HG02798 (cell line): ENCODE results near the gene TSHZ2.

Experiments
- ATAC-seq: cut with Tn5 transposase; IDR thresholded peaks from one replicate; pipeline ENCODE4 v1.9.1; 2021; ENCODE audit warnings: mild to moderate bottlenecking; ENCODE audit not compliant: unreplicated experiment, poor library complexity

The TSHZ2 gene

GRCh38 chr20:53052380-53052779 is 80.2 kb downstream of the TSHZ2 start:
- no peak for ATAC-seq

- no peak for ATAC-seq
Measured at GRCh38 chr20:53053595-53053994, 81.4 kb downstream of the TSHZ2 start.

DNA sequence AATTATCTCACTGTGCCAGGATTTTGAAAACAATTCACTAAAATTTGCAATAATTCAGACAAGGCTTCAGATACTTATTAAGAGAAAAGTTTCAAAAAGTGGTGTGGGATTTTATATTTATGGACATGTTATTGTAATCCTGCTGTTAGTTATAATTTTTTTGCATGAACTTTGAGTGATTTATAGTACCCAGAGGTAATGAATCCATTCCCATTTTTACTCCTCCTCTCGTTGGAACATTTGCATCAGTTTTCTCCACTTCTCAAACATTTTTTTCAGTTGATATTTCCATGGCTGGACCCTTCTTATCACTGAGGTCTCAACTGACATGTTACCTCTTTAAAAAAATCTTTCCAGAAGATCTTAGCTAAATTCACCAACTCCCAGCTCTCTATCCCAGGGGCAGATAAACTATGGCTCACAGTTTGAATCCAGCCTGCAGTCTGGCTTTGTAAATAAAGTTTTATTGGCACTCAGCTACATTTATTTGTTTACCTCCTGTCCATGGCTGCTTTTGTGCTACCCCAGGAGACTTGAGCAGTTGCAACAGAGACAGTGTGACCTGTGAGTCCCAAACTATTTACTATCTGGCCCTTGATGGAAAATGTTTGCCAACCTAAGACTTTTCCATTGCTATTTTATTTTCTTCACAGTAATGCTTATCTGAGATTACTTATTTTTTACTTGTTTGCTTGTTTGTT is 83.4 kb downstream of the TSHZ2 start:
- no peak for ATAC-seq

DNA sequence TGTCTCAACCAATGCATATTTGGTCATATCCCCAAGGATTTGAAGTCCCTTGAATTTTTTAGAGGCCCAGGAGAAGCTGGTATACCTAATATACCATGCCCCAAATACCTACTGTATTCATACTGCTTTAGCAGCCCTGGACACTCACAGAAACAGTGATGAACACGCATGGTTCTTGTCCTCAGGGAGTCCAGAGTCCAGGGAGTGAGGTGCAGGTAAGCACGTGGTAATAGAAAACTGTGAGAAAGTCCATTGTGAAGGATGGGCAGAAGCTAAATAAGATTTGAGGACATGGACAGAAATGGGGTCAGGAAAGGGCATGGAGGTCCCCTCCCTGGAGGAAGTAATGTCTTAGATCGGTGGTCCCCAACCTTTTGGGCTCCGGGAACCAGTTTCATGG is 85.4 kb downstream of the TSHZ2 start:
- no peak for ATAC-seq

GRCh38 chr20:53059848-53060247 is 87.7 kb downstream of the TSHZ2 start:
- ATAC-seq = no peak

- no peak for ATAC-seq
Measured at GRCh38 chr20:53061192-53062108, 89.3 kb downstream of the TSHZ2 start.

DNA sequence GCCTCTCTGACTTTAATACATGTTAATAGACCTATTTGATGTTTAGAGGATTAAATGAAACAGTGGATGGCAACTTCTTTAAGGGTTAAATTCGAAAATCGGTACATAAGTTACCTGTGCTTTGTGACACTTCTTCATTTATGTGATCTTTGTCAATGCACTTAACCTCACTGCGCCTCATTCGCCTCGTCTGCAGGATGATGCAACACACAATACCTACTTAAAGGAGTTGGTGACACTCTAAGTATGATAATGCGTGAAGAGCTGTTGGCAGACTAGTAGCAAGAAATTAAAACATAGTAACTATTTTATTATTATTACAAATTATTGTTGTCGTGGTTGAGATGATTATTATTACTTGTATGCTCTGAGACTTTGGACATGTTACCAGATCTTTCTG is 92.8 kb downstream of the TSHZ2 start:
- no peak for ATAC-seq

DNA sequence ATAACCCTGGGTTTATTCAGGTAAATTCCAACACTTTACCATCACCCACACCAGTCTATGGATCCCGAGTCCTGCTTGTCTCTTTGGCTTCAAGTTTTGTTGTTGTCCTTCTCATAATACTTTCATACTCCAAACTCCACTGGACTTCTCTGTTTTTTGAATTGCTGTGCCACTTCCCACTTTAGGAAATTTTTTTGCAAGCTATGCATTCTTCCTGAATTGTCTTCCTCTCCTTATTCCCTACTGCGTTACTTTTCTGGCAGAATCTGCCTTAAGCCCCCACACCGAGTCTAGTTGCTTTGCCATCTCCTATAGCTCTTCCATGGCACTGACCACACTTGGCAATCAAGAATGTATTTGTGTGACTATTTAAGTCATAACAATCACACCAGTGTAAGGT is 96.1 kb downstream of the TSHZ2 start:
- no peak for ATAC-seq

GRCh38 chr20:53069132-53069531 is 97.0 kb downstream of the TSHZ2 start:
- no peak for ATAC-seq

DNA sequence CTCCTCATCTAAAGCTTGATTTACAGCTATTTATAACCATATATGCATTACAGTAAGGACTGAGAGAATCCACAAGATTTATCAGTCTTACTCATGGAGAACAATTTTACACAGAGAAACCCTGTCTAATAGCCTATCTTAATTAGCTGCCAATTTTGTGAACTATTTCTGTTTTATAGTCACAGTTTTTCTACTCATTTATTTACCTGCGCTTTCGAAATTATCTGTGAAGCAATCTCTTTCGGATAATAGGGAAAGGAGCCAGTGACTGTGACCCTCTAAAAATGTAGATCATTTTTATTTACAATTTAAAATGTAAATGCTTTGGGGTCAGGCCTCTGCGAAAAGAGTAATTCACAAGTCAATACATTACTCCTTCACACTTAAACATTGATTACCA is 98.1 kb downstream of the TSHZ2 start:
- no peak for ATAC-seq

GRCh38 chr20:53070706-53071392 is 98.7 kb downstream of the TSHZ2 start:
- ATAC-seq = no peak

GRCh38 chr20:53071833-53072232 is 99.7 kb downstream of the TSHZ2 start:
- no peak for ATAC-seq

DNA sequence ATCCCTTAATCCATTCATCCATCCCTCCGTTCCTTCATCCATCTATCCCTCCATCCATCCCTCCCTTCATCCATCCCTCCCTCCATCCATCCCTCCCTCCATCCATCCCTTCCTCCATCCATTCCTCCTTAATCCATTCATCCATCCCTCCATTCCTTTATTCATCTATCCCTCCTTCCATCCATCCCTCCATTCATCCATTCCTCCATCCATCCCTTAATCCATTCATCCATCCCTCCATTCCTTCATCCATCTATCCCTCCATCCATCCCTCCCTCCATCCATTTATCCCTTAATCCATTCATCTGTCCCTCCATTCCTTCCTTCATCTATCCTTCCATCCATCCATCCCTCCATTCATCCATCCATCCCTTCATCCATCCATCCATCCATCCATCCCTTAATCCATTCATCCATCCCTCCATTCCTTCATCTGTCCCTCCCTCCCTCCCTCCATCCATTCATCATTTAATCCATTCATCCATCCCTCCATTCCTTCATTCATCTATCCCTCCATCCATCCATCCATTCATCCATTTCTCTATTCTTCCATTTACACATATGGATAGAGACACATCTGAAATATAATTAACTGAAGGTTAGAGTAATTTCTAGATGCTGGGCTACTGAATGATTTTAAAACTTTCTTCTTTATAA is 100.9 kb downstream of the TSHZ2 start:
- no peak for ATAC-seq

GRCh38 chr20:53073636-53074415 is 101.7 kb downstream of the TSHZ2 start:
- ATAC-seq = no peak

GRCh38 chr20:53074811-53075314 is 102.7 kb downstream of the TSHZ2 start:
- no peak for ATAC-seq

- no peak for ATAC-seq
Measured at GRCh38 chr20:53076668-53077067, 104.5 kb downstream of the TSHZ2 start.

DNA sequence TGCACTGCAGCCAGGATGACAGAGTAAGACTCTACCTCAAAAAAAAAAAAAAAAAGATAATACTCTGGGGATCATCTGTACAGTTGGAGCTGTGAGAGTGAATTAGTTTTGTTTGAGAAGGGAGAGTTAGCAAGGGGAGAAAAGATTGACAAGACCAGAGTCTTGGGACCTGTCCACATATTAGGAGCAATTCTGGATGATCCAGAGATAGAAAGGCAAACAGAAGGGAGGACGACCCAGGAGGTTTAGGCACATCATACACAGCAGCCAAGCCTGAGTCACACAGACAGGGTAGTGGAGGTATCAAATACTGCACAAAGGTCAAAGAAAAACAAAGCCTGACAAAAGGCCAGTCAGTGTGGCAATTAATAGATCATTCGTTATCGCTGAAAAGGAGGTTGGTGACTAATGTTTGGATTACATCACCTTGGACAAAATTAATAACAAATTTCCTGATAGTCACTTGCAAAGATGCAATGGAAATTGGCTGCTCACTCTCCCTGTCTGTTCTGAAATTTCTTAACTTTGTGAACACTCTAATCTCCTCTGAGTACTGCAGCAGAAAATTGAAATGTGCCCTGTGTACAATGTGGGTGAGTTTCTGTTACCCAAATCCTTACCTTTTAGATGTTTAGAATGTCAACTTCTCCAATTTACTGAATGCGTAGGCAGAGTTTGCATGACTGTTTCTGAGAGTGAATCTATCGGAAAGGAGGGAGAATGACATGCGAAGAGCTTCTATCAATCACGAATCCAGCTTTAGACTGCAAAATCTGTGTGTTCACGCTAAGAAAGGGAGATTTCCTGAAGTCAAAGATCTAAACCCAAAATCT is 105.4 kb downstream of the TSHZ2 start:
- no peak for ATAC-seq

- no peak for ATAC-seq
Measured at GRCh38 chr20:53078761-53079160, 106.6 kb downstream of the TSHZ2 start.

DNA sequence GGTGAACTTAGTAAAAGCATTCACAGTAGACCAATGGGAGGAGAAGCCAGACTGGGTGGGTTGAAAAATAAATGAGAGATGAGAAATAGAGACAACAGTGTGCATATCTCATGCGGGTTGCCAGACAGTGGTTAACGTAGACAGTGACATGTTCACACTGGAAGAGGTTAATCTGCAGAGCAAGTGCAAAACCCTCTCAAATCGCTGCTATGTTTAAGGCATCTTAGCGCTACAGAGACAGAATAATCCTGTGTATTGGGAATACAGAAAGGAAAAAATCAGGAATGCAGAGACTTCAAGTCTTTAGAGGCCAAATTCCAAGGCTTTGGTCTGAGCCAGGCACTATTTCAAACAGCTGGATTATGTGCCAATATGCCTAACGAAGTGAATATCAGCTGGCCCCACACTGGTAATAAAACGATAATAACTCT is 107.1 kb downstream of the TSHZ2 start:
- ATAC-seq = no peak
